GM19438 (cell line): ENCODE data around the gene CEP72.
"Not testable (repeated sequence)": the region's sequence is repeated elsewhere in the genome, so short reads cannot be mapped to it uniquely, and the experiment has no call there.

Source experiments
- ATAC-seq: cut with Tn5 transposase; IDR thresholded peaks from one replicate; pipeline ENCODE4 v1.9.1; 2021; ENCODE audit warnings: low read depth; ENCODE audit not compliant: unreplicated experiment

CEP72 gene

GRCh38 chr5:611731-612486 lies at the start of gene CEP72:
Gene CEP72 (plus strand): TSS chr5:612340. CDS start chr5:612362, 22 bp downstream.
- ATAC-seq: peak; percentile 78

- no peak for ATAC-seq
Measured at GRCh38 chr5:565782-566440, 46.2 kb upstream of the CEP72 start.

GRCh38 chr5:566636-567309 lies 45.4 kb upstream of the CEP72 start:
- no peak for ATAC-seq

- no peak for ATAC-seq
Measured at GRCh38 chr5:567664-568060, 44.5 kb upstream of the CEP72 start.

GRCh38 chr5:568061-568781 lies 43.9 kb upstream of the CEP72 start:
- no peak for ATAC-seq

GRCh38 chr5:568809-569208 lies 43.3 kb upstream of the CEP72 start:
- ATAC-seq: no peak

- no peak for ATAC-seq
Measured at GRCh38 chr5:569358-569867, 42.7 kb upstream of the CEP72 start.

GRCh38 chr5:569868-570361 lies 42.2 kb upstream of the CEP72 start:
- ATAC-seq: no peak

- no peak for ATAC-seq
Measured at GRCh38 chr5:570446-570845, 41.7 kb upstream of the CEP72 start.

- no peak for ATAC-seq
Measured at GRCh38 chr5:570886-571285, 41.3 kb upstream of the CEP72 start.

GRCh38 chr5:571791-572190 lies 40.3 kb upstream of the CEP72 start:
- ATAC-seq: no peak

- no peak for ATAC-seq
Measured at GRCh38 chr5:572398-573019, 39.6 kb upstream of the CEP72 start.

- ATAC-seq: no peak
Measured at GRCh38 chr5:573206-573605, 38.9 kb upstream of the CEP72 start.

- no peak for ATAC-seq
Measured at GRCh38 chr5:573976-574375, 38.2 kb upstream of the CEP72 start.

- ATAC-seq: no peak
Measured at GRCh38 chr5:574906-575305, 37.2 kb upstream of the CEP72 start.

- ATAC-seq: no peak
Measured at GRCh38 chr5:575636-576035, 36.5 kb upstream of the CEP72 start.

GRCh38 chr5:577214-577613 lies 34.9 kb upstream of the CEP72 start:
- ATAC-seq: not testable (repeated sequence)

- ATAC-seq: no peak
Measured at GRCh38 chr5:577800-578199, 34.3 kb upstream of the CEP72 start.

- no peak for ATAC-seq
Measured at GRCh38 chr5:579211-579610, 32.9 kb upstream of the CEP72 start.

- ATAC-seq: no peak
Measured at GRCh38 chr5:579746-580366, 32.3 kb upstream of the CEP72 start.
